Measurements from ENCODE around the gene MARCKS. TPM values are rescaled to one million over a fixed set of nuclear protein-coding genes. Genes with fewer than 3 reads are reported as not detected.

Gene MARCKS
- polyA plus RNA-seq, 1 of the 3 experiments (the other 2 are of a cell fraction), result 61.4 TPM

DNA sequence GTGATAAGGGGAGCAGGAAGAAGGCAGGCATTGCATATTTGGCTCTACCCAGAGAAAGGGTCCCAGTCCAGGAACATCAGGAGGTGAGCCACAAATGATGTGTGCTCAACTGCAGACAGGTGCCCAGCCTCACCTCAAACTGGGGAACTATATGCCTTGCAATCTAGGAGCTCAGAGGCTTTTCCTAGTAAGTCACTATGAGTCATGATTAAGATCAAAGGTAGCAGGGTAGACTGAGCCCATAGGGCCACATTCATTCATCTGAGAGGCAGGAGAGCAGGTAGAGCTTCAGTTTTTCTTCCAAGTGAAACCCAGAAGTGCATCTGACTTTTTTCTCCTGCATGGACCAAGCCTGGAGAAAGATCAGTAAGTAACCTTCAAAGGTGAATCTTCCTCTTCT lies 31.3 kb downstream of the MARCKS start:
- H3K79me2 ChIP-seq (ENCODE audit: insufficient read depth), result no peaks in the 10 kb centered on the region
- ChIA-PET POLR2A (interaction anchor here (0.7 kb wide), 1 partner anchor 252 kb away, joined by 3 read pairs; no protein-coding TSS in a partner anchor), CTCF (interaction anchor here (1.7 to 1.8 kb wide), 2 partner anchors 9 to 20 kb away, joined by 3 to 12 read pairs; no protein-coding TSS in a partner anchor)
- no peaks in the 10 kb centered on the region for H3F3A ChIP-seq (replicated peaks; ENCODE audit: insufficient read depth)
- H3K9me3 ChIP-seq, result peaks cover 8% of the 10 kb centered on the region; the same call in 1 of the 2 replicates
- H3K4me1 ChIP-seq (ENCODE audit: control insufficient read depth in 1 of 2, insufficient read depth in 2 of 2, low read depth in 1 of 2, low read length in 1 of 2), result peaks cover 0 to 3% of the 10 kb centered on the region in 2 experiments; a peak in 2 of 4 replicates
- H4K20me1 ChIP-seq (ENCODE audit: insufficient read depth), result no peaks in the 10 kb centered on the region
- DNase-seq, result no peak
- no peaks in the 10 kb centered on the region for H3K9me2 ChIP-seq
- no peak for TF ChIP-seq FOXM1 (IDR thresholded peaks at IDR 0.05; ENCODE audit: low read depth)
- TF ChIP-seq EZH2phosphoT487 (IDR thresholded peaks at IDR 0.05; ENCODE audit: borderline replicate concordance, low read depth), result no peak
- TF ChIP-seq GABPA (IDR thresholded peaks at IDR 0.05; ENCODE audit: low read depth), result no peak
- TF ChIP-seq POLR2AphosphoS5 (IDR thresholded peaks at IDR 0.05; ENCODE audit: low read depth, low read length), result no peak
- TF ChIP-seq CHD2 (IDR thresholded peaks at IDR 0.05; ENCODE audit: low read length, partially characterized antibody), result no peak
- TF ChIP-seq, protein P1, sequence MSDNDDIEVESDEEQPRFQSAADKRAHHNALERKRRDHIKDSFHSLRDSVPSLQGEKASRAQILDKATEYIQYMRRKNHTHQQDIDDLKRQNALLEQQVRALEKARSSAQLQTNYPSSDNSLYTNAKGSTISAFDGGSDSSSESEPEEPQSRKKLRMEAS (IDR thresholded peaks at IDR 0.05; ENCODE audit: low read depth), result no peak
- TF ChIP-seq USF1 (IDR thresholded peaks at IDR 0.05; ENCODE audit: borderline replicate concordance, low read depth), result no peak
- TF ChIP-seq EP300 (IDR thresholded peaks at IDR 0.05; ENCODE audit: borderline replicate concordance in 1 of 2, low read depth in 1 of 2, low read length in 1 of 2), result no peak
- TF ChIP-seq RAD21 (IDR thresholded peaks at IDR 0.05; ENCODE audit: low read length), result no peak
- no peak for TF ChIP-seq TAF1 (IDR thresholded peaks at IDR 0.05; ENCODE audit: borderline replicate concordance, low read depth, low read length)
- no peak for TF ChIP-seq GATA2 (CRISPR knock-in tag; IDR thresholded peaks at IDR 0.05)
- no peak for TF ChIP-seq SIN3A (IDR thresholded peaks at IDR 0.05; ENCODE audit: borderline replicate concordance, low read depth, low read length)
- TF ChIP-seq, protein P2, sequence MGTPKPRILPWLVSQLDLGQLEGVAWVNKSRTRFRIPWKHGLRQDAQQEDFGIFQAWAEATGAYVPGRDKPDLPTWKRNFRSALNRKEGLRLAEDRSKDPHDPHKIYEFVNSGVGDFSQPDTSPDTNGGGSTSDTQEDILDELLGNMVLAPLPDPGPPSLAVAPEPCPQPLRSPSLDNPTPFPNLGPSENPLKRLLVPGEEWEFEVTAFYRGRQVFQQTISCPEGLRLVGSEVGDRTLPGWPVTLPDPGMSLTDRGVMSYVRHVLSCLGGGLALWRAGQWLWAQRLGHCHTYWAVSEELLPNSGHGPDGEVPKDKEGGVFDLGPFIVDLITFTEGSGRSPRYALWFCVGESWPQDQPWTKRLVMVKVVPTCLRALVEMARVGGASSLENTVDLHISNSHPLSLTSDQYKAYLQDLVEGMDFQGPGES (IDR thresholded peaks at IDR 0.05; ENCODE audit: low read depth, low read length), result no peak
- no peak for TF ChIP-seq YY1 (IDR thresholded peaks at IDR 0.05; ENCODE audit: low read depth)
- TF ChIP-seq FOXJ3 (CRISPR knock-in tag; IDR thresholded peaks at IDR 0.05), result no peak
- no peak for TF ChIP-seq CTCF (IDR thresholded peaks at IDR 0.05)
- no peak for TF ChIP-seq TCF12 (IDR thresholded peaks at IDR 0.05)
- no peaks in the 10 kb centered on the region for H3K36me3 ChIP-seq (replicated peaks in 1 of 2; ENCODE audit: control insufficient read depth in 1 of 2, insufficient read depth in 2 of 2, low read length in 1 of 2)
- no peak overlapping the region for H3K9ac ChIP-seq
- H3K4me3 ChIP-seq (ENCODE audit: low read depth in 2 of 2, low read length in 1 of 2), result no peak overlapping the region
- no peaks in the 10 kb centered on the region for H3K27me3 ChIP-seq (ENCODE audit: insufficient read depth)
- H3K4me2 ChIP-seq, result no peak overlapping the region
- no peak overlapping the region for H2AFZ ChIP-seq (ENCODE audit: low read depth)
- H3K27ac ChIP-seq (ENCODE audit: low read depth in 2 of 2, low read length in 1 of 2), result no peak overlapping the region

Measured in SK-N-SH (cell line).